NCI-H82 treated with DMSO at 0.1 percent for 48 hours (cell line): Measurements from ENCODE around the gene LMNTD1.
"Not testable (repeated sequence)": the region's sequence is repeated elsewhere in the genome, so short reads cannot be mapped to it uniquely, and the experiment has no call there.

Experiments
- DNase-seq: peaks from one replicate; lab custom pipeline; 2025; ENCODE audit not compliant: unreplicated experiment; lab: John Stamatoyannopoulos, UW

LMNTD1 gene

DNA sequence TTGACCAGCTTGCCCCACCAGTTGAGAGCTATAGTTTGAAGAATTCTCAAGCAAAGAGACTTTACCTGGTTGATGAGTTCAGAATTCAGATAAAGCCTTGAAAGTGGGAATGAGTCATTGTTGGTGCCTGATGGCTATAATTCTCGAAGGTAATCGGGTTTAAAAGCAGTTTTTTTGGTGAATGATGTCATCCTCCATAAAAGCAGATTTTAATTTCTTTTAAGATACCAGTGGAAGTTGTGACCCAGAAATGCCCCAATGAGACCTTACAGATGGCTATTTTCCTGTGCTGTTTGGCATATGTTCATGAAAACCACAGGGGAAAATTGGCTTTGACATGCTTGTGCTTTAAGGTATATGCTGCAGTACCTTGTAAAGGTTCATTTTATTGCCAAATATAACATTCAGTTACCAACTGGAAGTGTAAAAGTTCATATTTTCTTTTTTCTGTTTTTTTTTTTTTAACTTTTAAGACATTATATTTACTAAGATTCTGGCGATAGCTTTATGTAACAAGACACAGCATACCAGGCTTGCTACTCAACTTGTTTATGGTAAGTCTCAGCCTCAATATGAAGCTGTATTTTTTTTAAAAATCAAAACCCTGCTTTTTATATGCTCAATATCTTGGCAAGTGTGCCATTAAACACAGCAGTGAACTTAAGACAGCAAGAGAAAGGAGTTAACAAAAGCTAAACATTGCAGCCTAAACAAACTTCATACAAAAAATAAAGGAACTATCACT is 119.3 kb downstream of the LMNTD1 start:
- no peak for DNase-seq

GRCh38 chr12:25433024-25433423 is 120.1 kb downstream of the LMNTD1 start:
- DNase-seq: no peak

DNA sequence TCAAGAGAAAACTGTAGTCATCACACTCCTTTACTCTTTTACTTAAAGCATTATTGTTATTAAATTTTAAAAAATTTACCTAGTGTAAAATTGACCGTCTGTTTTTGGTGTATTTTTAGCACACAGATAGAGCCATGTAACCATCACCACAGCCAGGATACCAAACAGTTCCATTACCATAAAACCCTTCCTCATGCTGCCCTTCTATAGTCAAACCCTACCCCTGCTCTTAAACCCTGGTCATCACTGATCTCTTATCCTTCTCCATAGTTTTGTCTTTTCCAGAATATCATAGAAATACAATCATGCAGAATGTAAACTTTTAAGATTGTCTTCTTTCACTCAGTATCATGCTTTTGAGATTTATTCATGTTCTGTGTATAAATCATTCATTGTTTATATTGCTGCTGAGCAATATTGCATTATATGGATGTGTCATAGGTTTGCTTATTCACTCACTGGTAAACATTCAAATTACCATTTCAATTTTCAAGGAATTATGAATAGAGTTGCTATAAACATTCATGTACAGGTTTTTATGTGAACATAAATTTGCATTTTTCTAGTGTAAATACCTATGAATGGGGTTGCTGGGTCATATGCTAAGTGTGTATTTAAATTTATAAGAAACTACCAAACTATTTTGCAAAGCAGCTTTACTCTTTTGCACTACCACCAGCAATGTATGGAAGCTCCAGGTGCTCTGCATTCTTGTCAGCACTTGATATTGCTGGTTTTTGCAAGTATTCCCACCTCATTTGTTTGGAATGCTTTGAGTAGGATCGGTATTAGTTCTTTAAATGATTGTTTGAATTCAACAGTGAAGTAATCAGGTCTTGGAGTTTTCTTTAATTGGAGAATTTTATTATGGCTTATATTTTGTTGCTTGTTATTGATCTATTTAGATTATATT is 125.5 kb downstream of the LMNTD1 start:
- DNase-seq: no peak

- DNase-seq: not testable (repeated sequence)
Observed at GRCh38 chr12:25426821-25427220, 126.3 kb downstream of the LMNTD1 start.
